SJCRH30 (cell line): ENCODE results near the gene CCDC88C. TPM values are rescaled to one million over a fixed set of nuclear protein-coding genes. Genes with fewer than 3 reads are reported as not detected.

Source experiments
- DNase-seq, 2 experiments: peaks; one replicate each; pipeline ENCODE4 v3.0.0-alpha.2; 2015 to 2020
- H3K27ac ChIP-seq: fragments of 250-450 bp; sonication (Bioruptor Pico); 2 replicates; pipeline ENCODE4 v1.5.1; 2020; ENCODE audit warnings: mild to moderate bottlenecking, moderate library complexity
- H3K27me3 ChIP-seq: fragments of 250-450 bp; sonication (Bioruptor Pico); 2 replicates; pipeline ENCODE4 v1.5.1; 2020; ENCODE audit warnings: mild to moderate bottlenecking, moderate library complexity
- H3K36me3 ChIP-seq: fragments of 250-450 bp; sonication (Bioruptor Pico); 2 replicates; pipeline ENCODE4 v1.5.1; 2020; ENCODE audit warnings: mild to moderate bottlenecking, moderate library complexity
- H3K4me1 ChIP-seq: fragments of 250-450 bp; sonication (Bioruptor Pico); 2 replicates; pipeline ENCODE4 v1.5.1; 2020; ENCODE audit warnings: mild to moderate bottlenecking, moderate library complexity
- H3K4me3 ChIP-seq: fragments of 250-450 bp; sonication (Bioruptor Pico); 2 replicates; pipeline ENCODE4 v1.5.1; 2020; ENCODE audit warnings: mild to moderate bottlenecking, moderate library complexity
- H3K9me3 ChIP-seq: fragments of 250-450 bp; sonication (Bioruptor Pico); replicated peaks from 2 replicates; pipeline ENCODE4 v1.5.1; 2020; ENCODE audit warnings: mild to moderate bottlenecking, moderate library complexity
- total RNA-seq: library from RNA; depleted of rRNA; stranded (reverse); fragments of >200 nt; shearing (Covaris generic); gene quantifications from 2 replicates; pipeline ENCODE4 v1.2.3, GENCODE V29; 2014

Gene CCDC88C
- total RNA-seq, 1 experiment from 2014 or later: 8.9 TPM

- Histone ChIP-seq H3K9me3 (no peaks in the 10 kb centered on the region), H3K4me1 (no peaks in the 10 kb centered on the region), H3K36me3 (no peaks in the 10 kb centered on the region), H3K4me3 (no peak overlapping the region), H3K27ac (no peak overlapping the region), H3K27me3 (no peaks in the 10 kb centered on the region)
- no peak for DNase-seq
These were observed 21.5 kb downstream of the CCDC88C start for GRCh38 chr14:91396013-91396660.

DNA sequence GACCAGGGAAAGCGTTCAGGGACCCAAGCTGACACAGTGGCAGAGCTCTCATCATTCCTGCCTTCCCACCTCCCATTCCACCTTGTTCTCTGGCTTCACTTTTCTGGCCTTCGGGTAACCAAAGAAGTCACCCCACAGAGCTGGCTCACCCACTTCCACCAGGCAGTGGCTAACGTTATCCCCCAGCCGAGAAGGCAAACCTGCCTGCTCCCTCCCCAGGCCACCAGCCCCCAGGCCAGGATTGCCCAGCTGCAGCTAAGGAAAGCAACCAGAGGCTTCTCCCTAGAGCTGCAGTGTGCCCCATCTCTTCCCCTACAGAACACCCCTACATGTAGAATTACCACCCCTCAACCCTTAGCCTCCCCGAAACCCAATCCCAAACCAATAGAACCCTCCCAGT lies 22.2 kb downstream of the CCDC88C start:
- Histone ChIP-seq H3K36me3 (no peaks in the 10 kb centered on the region), H3K27ac (no peak overlapping the region), H3K27me3 (no peaks in the 10 kb centered on the region), H3K9me3 (no peaks in the 10 kb centered on the region), H3K4me1 (no peaks in the 10 kb centered on the region), H3K4me3 (no peak overlapping the region)
- no peak for DNase-seq

GRCh38 chr14:91394105-91395081 lies 23.2 kb downstream of the CCDC88C start:
- no peak for DNase-seq
- Histone ChIP-seq H3K36me3 (no peaks in the 10 kb centered on the region), H3K9me3 (no peaks in the 10 kb centered on the region), H3K27me3 (no peaks in the 10 kb centered on the region), H3K4me3 (no peak overlapping the region), H3K27ac (no peak overlapping the region), H3K4me1 (no peaks in the 10 kb centered on the region)

- Histone ChIP-seq H3K4me3 (no peak overlapping the region), H3K9me3 (no peaks in the 10 kb centered on the region), H3K27me3 (no peaks in the 10 kb centered on the region), H3K4me1 (peaks cover 13% of the 10 kb centered on the region), H3K36me3 (no peaks in the 10 kb centered on the region), H3K27ac (no peak overlapping the region)
- DNase-seq: no peak
These were observed 24.9 kb downstream of the CCDC88C start for GRCh38 chr14:91392623-91393303.

DNA sequence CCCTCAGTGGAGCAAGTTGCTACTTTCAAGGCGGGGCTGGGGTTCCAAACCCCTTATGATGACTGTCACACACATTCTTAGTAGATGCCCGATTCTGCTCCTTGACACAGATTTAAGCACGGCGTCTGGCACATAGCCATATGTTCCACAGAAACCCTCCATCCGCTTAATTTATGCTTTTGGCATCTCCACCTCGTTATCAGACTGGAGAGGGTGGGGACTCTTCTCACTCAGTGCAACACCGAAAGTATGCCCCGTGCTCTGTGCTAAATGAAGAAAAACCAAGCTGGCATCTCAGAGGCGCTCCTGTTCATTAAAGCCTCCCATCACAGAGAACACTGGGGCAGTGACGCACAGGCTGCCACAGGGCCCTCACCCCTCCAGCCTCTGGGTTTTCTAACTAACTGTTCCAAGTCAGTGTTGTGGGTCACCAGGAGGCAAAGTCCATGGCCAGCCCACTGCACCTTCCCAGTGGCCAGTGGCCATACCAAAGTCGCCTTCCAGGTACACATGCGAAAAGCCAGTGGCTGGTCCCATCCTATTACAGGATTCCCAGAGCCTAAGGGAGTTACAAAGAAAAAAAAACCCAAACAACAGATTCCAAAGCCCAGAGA lies 27.3 kb downstream of the CCDC88C start:
- Histone ChIP-seq H3K27me3 (no peaks in the 10 kb centered on the region), H3K4me1 (peaks cover 23% of the 10 kb centered on the region), H3K9me3 (no peaks in the 10 kb centered on the region), H3K36me3 (no peaks in the 10 kb centered on the region), H3K4me3 (no peak overlapping the region), H3K27ac (no peak overlapping the region)
- no peak for DNase-seq

- peaks cover 23% of the 10 kb centered on the region for H3K4me1 ChIP-seq
- DNase-seq: no peak
- H3K27me3 ChIP-seq: no peaks in the 10 kb centered on the region
- no peaks in the 10 kb centered on the region for H3K36me3 ChIP-seq
- H3K9me3 ChIP-seq: no peaks in the 10 kb centered on the region
- no peak overlapping the region for H3K4me3 ChIP-seq
- no peak overlapping the region for H3K27ac ChIP-seq
These were observed 28.5 kb downstream of the CCDC88C start for GRCh38 chr14:91389150-91389549.

GRCh38 chr14:91388551-91388975 lies 29.1 kb downstream of the CCDC88C start:
- no peaks in the 10 kb centered on the region for H3K36me3 ChIP-seq
- H3K9me3 ChIP-seq: no peaks in the 10 kb centered on the region
- H3K4me1 ChIP-seq: peaks cover 27% of the 10 kb centered on the region
- no peak overlapping the region for H3K27ac ChIP-seq
- no peaks in the 10 kb centered on the region for H3K27me3 ChIP-seq
- peak; percentile 36 to 64 for DNase-seq
- H3K4me3 ChIP-seq: no peak overlapping the region

- H3K27me3 ChIP-seq: no peaks in the 10 kb centered on the region
- no peaks in the 10 kb centered on the region for H3K36me3 ChIP-seq
- H3K4me1 ChIP-seq: peaks cover 33% of the 10 kb centered on the region
- no peaks in the 10 kb centered on the region for H3K9me3 ChIP-seq
- peak overlapping the region; percentile 77 for H3K27ac ChIP-seq
- peak overlapping the region; percentile 40 for H3K4me3 ChIP-seq
- peak; percentile 22 to 46 for DNase-seq
These were observed 29.7 kb downstream of the CCDC88C start for GRCh38 chr14:91387951-91388381.

DNA sequence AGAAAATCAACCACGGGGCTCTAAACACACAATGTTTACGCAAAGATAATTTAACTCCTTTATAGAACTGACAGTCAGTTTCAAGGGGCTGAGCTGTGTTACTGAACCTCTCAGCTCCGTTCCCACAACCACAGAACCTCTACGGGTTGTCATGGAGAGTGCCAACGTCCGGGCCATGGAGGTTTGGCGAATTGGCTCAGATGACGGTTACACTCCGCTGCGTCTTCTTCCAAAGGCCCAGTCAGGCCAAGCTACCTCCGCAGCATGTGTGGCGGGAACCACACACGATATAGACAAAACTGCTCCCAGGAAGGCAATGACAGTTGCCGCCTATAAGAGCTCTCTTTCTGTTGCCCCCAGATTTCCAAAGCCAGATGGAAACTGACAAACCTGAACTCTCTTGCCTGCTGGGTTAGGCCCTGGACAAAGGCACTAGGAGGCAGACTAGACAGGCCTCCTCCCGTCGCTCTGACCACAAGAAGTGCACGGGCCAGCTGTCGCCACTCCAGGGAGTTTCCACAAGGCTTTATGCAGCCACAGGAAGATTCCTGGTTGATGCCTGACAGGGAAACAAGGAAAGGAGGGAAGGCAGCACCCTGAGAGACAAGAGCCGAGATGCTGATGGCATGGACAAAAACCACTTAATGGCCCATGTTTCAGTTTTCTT lies 30.3 kb downstream of the CCDC88C start:
- H3K4me3 ChIP-seq: peak overlapping the region; percentile 40
- H3K36me3 ChIP-seq: no peaks in the 10 kb centered on the region
- H3K27me3 ChIP-seq: no peaks in the 10 kb centered on the region
- peak overlapping the region; percentile 77 for H3K27ac ChIP-seq
- H3K9me3 ChIP-seq: no peaks in the 10 kb centered on the region
- peak; percentile 90 to 93 for DNase-seq
- peaks cover 37% of the 10 kb centered on the region for H3K4me1 ChIP-seq

GRCh38 chr14:91385697-91386096 lies 31.9 kb downstream of the CCDC88C start:
- Histone ChIP-seq H3K27me3 (no peaks in the 10 kb centered on the region), H3K4me3 (no peak overlapping the region), H3K27ac (no peak overlapping the region), H3K9me3 (no peaks in the 10 kb centered on the region), H3K4me1 (peaks cover 43% of the 10 kb centered on the region), H3K36me3 (no peaks in the 10 kb centered on the region)
- no peak for DNase-seq

DNA sequence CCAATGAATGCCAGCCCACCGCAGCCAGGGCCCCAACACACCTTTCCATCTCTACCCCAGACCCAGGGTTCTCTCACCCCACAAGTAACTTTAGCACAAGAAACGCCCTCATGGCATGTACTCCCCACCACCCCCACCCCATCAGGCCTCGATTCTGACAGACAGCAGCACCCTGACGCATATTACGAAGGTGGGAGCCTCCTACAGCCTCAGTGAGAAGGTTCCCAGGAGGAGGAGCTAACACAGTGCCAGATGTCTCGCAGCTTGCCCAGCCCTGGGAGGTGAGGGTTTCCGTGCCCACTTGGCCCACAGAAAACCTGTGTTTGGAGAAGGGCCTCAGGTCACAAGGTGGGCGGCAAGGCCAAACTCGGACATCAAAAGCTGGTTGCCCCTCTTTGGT lies 32.4 kb downstream of the CCDC88C start:
- Histone ChIP-seq H3K27me3 (no peaks in the 10 kb centered on the region), H3K36me3 (no peaks in the 10 kb centered on the region), H3K4me1 (peaks cover 47% of the 10 kb centered on the region), H3K9me3 (no peaks in the 10 kb centered on the region), H3K4me3 (no peak overlapping the region), H3K27ac (no peak overlapping the region)
- no peak for DNase-seq

DNA sequence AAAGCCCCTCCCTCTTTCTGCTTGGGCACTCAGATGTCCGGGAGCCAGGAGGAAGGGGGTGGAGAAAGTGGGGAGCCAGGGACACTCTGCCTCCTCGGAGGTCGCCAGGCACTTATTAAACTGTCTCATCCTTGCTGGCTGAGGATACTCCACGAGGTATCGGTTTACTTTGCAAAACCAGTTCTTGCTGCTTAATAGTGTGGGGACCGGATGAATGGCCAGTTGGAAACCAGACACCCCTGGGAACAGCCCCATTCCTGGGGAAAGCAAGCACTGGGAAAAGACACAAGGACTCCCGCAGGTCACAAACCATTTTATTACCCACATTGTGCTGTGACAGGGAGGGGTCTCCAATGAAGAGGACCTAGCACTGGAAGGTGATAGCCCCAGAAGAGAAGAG lies 34.2 kb downstream of the CCDC88C start:
- DNase-seq: peak; percentile 54 to 76

GRCh38 chr14:91381801-91382670 lies 35.6 kb downstream of the CCDC88C start:
- no peaks in the 10 kb centered on the region for H3K27me3 ChIP-seq
- no peak overlapping the region for H3K4me3 ChIP-seq
- peaks cover 38% of the 10 kb centered on the region for H3K4me1 ChIP-seq
- DNase-seq: no peak
- no peak overlapping the region for H3K27ac ChIP-seq
- no peaks in the 10 kb centered on the region for H3K9me3 ChIP-seq
- H3K36me3 ChIP-seq: no peaks in the 10 kb centered on the region

More for the DNA sequence above, 34.2 kb downstream of the CCDC88C start:
- H3K27me3 ChIP-seq: no peaks in the 10 kb centered on the region
- H3K4me1 ChIP-seq: peaks cover 49% of the 10 kb centered on the region
- H3K9me3 ChIP-seq: no peaks in the 10 kb centered on the region
- H3K4me3 ChIP-seq: peak overlapping the region; percentile 6; the same call in 1 of the 2 replicates
- peak overlapping the region; percentile 18 for H3K27ac ChIP-seq
- no peaks in the 10 kb centered on the region for H3K36me3 ChIP-seq
